ENCODE data around the gene MASP1.
A peak's percentile ranks its signal among the peaks of the same experiment; 100 is the strongest.

MASP1 gene

DNA sequence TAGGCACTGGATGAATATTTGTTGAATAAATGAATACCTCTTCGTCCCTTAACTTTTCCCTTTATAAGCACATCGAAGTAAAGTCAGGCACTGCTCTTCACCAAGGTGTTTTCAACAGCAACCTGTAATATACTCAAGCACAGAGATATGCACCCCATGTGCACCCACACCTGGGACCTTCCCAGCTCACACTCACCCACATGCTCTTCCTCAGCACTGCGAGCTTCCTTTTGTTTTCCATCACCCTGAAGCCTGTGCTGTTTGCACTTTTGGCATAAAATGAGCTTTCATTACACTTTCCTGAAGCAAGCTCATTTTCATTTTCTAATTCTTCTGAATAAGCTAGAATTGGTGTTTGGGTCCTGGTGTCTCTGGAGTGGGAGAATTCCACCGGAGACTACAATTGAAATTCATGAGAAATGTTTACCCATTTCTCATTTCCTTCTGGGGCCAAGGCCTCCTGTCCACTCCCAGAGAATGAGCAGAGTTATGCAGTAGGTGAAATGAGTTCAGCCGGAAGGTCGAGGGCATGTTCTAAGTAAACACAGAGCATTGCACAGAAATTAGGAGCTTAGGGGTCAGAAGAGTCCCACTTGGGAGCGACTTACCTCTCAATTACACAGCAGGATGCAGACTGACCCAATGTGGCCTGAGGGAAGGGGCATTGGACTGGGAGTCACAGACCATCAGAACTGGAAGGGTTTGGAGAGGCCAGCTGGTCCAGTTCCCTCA lies 15.0 kb downstream of the MASP1 start:
- peaks cover 12% of the 10 kb centered on the region for H3K27me3 ChIP-seq (ENCODE audit: control insufficient read depth, insufficient read depth, low read length)
- H3K9ac ChIP-seq (ENCODE audit: low read depth, low read length): no peak overlapping the region
- no peak overlapping the region for H3K4me2 ChIP-seq (ENCODE audit: low read length)
- no peaks in the 10 kb centered on the region for H3K4me1 ChIP-seq (ENCODE audit: control insufficient read depth, insufficient read depth, low read length)
- H3K9me3 ChIP-seq (replicated peaks; ENCODE audit: low read length): no peaks in the 10 kb centered on the region
- no peak overlapping the region for H3K4me3 ChIP-seq (ENCODE audit: low read length)
- H3K36me3 ChIP-seq (ENCODE audit: insufficient read depth, low read length): no peaks in the 10 kb centered on the region

DNA sequence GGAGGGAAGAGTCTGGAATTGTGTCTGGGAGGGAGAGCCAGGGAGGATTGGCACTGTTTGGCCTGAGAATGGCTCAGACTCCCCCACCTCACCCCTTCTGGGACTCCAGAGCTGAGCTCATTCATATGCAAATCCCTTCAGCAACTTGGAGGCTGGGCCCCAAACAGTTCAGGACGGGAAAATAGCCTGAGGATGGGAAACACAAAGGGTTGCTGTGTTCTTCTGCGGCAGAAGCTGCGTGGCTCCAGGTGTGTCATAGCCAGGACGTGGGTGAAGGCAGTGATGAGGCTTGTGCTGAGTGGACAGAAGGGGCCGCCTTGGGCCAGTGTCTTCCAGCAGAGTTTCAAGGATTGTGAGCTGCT lies 16.6 kb downstream of the MASP1 start:
- H3K36me3 ChIP-seq (ENCODE audit: insufficient read depth, low read length): no peaks in the 10 kb centered on the region
- H3K27me3 ChIP-seq (ENCODE audit: control insufficient read depth, insufficient read depth, low read length): peaks cover 12% of the 10 kb centered on the region
- no peak overlapping the region for H3K4me3 ChIP-seq (ENCODE audit: low read length)
- no peaks in the 10 kb centered on the region for H3K9me3 ChIP-seq (replicated peaks; ENCODE audit: low read length)
- no peak overlapping the region for H3K9ac ChIP-seq (ENCODE audit: low read depth, low read length)
- H3K4me1 ChIP-seq (ENCODE audit: control insufficient read depth, insufficient read depth, low read length): no peaks in the 10 kb centered on the region
- no peak overlapping the region for H3K4me2 ChIP-seq (ENCODE audit: low read length)

DNA sequence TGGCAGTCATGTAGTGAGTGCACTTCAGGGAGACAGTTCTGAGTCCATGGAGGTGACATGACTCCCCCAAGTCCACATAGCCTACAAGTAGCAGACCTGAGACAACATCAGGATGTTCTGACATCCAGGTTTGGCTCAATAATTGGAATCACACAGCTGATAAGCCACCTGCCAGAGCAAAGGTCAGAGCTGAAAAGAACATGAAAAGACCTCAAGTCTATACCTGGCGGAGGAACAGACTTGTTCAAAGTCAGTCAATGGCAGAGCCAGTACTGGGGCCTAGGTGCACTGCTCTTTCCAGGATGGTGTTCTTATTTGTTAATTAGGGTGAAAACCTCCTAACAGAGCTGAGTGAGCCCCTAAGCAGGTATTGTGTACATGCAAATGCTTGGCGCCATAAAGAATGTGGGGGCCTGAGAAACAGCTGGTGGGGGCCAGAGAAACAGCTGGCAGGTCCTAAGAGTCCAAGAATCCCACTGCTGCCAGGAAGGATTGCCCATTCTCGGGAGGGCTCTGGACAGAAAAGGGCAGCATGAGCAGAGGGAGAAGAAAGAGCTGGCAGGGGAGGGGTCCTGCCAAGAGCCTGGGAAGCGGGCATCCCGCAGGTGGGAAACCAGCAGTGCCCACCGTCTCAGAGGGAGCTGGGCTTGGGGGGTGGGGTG lies 17.1 kb downstream of the MASP1 start:
- no peaks in the 10 kb centered on the region for H3K4me1 ChIP-seq (ENCODE audit: control insufficient read depth, insufficient read depth, low read length)
- no peaks in the 10 kb centered on the region for H3K36me3 ChIP-seq (ENCODE audit: insufficient read depth, low read length)
- H3K4me3 ChIP-seq (ENCODE audit: low read length): no peak overlapping the region
- H3K4me2 ChIP-seq (ENCODE audit: low read length): no peak overlapping the region
- H3K27me3 ChIP-seq (ENCODE audit: control insufficient read depth, insufficient read depth, low read length): peaks cover 12% of the 10 kb centered on the region
- H3K9me3 ChIP-seq (replicated peaks; ENCODE audit: low read length): no peaks in the 10 kb centered on the region
- no peak overlapping the region for H3K9ac ChIP-seq (ENCODE audit: low read depth, low read length)

DNA sequence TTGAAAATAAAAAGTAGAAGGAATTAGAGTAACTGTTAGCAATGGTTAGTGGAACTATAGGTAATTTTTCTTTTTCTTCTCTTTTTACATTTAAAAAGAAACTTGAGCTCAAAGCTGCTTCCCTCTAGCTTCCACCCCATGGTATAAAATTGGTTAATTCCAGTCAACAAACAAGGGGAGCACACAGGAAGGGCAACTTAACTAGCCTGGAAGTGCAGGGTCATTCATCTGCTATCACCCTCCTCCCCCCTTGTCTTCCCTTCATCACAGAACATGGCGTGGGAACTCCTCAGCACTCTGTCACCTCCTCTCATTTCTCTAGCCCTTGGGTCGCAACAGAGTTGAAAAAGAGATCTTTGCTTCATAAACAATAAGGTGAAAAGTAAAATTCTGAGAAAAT lies 20.0 kb downstream of the MASP1 start:
- no peak overlapping the region for H3K9ac ChIP-seq (ENCODE audit: low read depth, low read length)
- no peak overlapping the region for H3K4me3 ChIP-seq (ENCODE audit: low read length)
- no peaks in the 10 kb centered on the region for H3K36me3 ChIP-seq (ENCODE audit: insufficient read depth, low read length)
- H3K4me1 ChIP-seq (ENCODE audit: control insufficient read depth, insufficient read depth, low read length): no peaks in the 10 kb centered on the region
- peaks cover 9% of the 10 kb centered on the region for H3K27me3 ChIP-seq (ENCODE audit: control insufficient read depth, insufficient read depth, low read length)
- H3K4me2 ChIP-seq (ENCODE audit: low read length): no peak overlapping the region
- H3K9me3 ChIP-seq (replicated peaks; ENCODE audit: low read length): no peaks in the 10 kb centered on the region

DNA sequence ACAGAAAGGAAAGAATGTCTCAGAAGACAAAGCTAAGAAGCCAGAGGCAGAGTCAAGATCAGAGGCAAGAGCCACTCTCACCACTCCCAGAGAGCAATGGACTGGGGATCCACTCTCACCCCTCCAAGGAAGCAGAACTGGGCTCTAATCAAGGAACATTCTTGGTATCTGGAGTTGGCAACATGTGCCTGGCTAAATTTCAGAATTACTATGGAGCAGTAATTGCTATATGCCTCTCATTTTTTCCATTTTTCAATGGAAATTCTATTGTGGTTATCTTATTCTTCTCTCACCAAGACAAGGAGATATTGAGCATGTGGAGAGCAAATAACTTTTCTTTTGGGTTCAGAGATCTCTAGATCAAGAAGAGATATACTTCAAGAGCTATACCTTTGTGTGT lies 22.1 kb downstream of the MASP1 start:
- Histone ChIP-seq H3K36me3 (ENCODE audit: insufficient read depth, low read length) (no peaks in the 10 kb centered on the region), H3K9me3 (replicated peaks; ENCODE audit: low read length) (no peaks in the 10 kb centered on the region), H3K4me2 (ENCODE audit: low read length) (no peak overlapping the region), H3K4me1 (ENCODE audit: control insufficient read depth, insufficient read depth, low read length) (peaks cover 14% of the 10 kb centered on the region), H3K4me3 (ENCODE audit: low read length) (no peak overlapping the region), H3K27me3 (ENCODE audit: control insufficient read depth, insufficient read depth, low read length) (peaks cover 7% of the 10 kb centered on the region), H3K9ac (ENCODE audit: low read depth, low read length) (no peak overlapping the region)

DNA sequence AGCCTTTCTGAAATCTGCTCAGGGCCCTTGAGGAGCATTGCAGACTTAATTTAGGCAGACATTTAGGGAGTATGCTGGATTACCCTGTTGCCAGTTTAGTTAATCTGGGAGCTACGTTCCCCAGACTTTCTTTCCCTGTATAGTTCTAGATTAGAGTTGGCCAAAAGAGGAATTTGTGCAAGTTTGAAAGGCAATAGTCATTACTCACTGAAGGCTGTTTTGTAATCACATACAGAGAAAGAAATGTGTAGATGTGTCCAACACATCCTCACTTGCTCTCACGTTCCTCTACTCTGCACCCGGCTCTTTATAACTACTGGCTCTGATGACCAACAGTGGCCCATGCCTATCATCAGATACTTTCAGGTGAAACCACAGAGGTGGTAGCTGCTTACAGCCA lies 24.2 kb downstream of the MASP1 start:
- Histone ChIP-seq H3K4me1 (ENCODE audit: control insufficient read depth, insufficient read depth, low read length) (peaks cover 28% of the 10 kb centered on the region), H3K4me2 (ENCODE audit: low read length) (no peak overlapping the region), H3K9ac (ENCODE audit: low read depth, low read length) (no peak overlapping the region), H3K27me3 (ENCODE audit: control insufficient read depth, insufficient read depth, low read length) (peaks cover 5% of the 10 kb centered on the region), H3K4me3 (ENCODE audit: low read length) (no peak overlapping the region), H3K36me3 (ENCODE audit: insufficient read depth, low read length) (no peaks in the 10 kb centered on the region), H3K9me3 (replicated peaks; ENCODE audit: low read length) (no peaks in the 10 kb centered on the region)

DNA sequence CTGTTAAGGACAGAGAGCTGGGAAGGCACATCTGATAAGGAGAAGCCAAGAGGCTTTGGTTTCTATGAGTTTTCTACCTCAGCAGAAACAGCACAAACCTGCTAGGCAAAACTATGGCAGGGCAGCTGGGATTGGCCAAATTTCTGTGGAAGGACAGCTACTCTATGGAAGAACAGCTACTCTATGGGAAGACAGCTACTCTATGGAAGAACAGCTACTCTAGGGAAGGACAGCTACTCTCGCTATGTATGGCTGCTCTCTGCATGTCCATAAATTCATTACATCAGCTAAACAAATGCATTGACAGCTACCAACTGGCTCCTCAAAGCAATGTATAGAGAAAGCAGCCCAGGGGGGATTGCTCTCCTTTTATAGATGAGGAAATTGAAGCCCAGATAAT lies 24.8 kb downstream of the MASP1 start:
- Histone ChIP-seq H3K9me3 (replicated peaks; ENCODE audit: low read length) (no peaks in the 10 kb centered on the region), H3K4me1 (ENCODE audit: control insufficient read depth, insufficient read depth, low read length) (peaks cover 28% of the 10 kb centered on the region), H3K36me3 (ENCODE audit: insufficient read depth, low read length) (no peaks in the 10 kb centered on the region), H3K4me2 (ENCODE audit: low read length) (no peak overlapping the region), H3K4me3 (ENCODE audit: low read length) (no peak overlapping the region), H3K27me3 (ENCODE audit: control insufficient read depth, insufficient read depth, low read length) (peaks cover under 1% of the 10 kb centered on the region), H3K9ac (ENCODE audit: low read depth, low read length) (no peak overlapping the region)

DNA sequence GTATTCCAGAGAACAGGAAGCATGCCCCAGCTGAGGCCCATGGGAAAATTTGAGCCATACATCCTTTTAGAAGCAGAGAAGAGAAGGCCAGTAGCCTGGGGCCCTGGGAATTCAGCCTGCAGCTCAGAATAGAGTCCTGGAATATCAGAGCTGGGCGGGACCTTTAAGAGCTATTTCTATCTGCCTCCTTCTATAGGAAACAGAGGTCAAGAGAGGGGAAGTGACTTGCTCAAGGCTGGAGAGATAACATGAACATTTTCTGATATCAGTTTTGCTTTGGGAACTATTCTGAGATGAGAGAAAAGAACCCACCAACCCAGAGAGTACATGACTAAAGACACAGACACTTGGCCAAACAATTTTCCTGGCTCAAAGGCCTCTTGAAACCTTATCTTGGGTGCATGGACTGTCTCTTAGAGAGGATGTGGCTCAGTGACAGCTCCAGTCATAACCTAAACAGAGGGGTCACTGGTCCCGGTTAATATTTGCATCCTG lies 26.0 kb downstream of the MASP1 start:
- Histone ChIP-seq H3K4me3 (ENCODE audit: low read length) (no peak overlapping the region), H3K36me3 (ENCODE audit: insufficient read depth, low read length) (no peaks in the 10 kb centered on the region), H3K9me3 (replicated peaks; ENCODE audit: low read length) (no peaks in the 10 kb centered on the region), H3K4me1 (ENCODE audit: control insufficient read depth, insufficient read depth, low read length) (peaks cover 28% of the 10 kb centered on the region), H3K27me3 (ENCODE audit: control insufficient read depth, insufficient read depth, low read length) (no peaks in the 10 kb centered on the region), H3K4me2 (ENCODE audit: low read length) (no peak overlapping the region), H3K9ac (ENCODE audit: low read depth, low read length) (no peak overlapping the region)

DNA sequence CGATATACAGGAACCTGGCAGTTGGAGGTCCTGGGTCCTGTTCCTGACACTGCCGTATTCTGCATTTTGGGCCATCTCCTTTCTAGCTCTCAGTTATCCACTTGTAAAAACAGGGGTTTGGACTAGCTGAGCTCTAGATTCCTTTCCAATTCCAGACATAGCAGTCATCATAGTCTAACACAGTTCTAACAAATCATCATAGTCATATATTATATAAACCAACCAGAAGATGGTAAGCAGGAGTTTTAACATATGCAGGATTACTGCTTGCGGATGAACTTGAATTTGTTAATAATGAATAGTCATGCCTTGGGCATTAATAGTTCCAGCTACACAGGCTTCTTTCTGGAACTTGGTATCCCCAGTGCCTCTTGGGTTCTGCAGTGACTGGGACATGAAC lies 26.6 kb downstream of the MASP1 start:
- H3K4me3 ChIP-seq (ENCODE audit: low read length): no peak overlapping the region
- H3K9me3 ChIP-seq (replicated peaks; ENCODE audit: low read length): no peaks in the 10 kb centered on the region
- H3K36me3 ChIP-seq (ENCODE audit: insufficient read depth, low read length): no peaks in the 10 kb centered on the region
- H3K4me1 ChIP-seq (ENCODE audit: control insufficient read depth, insufficient read depth, low read length): peaks cover 28% of the 10 kb centered on the region
- H3K4me2 ChIP-seq (ENCODE audit: low read length): no peak overlapping the region
- H3K9ac ChIP-seq (ENCODE audit: low read depth, low read length): no peak overlapping the region
- H3K27me3 ChIP-seq (ENCODE audit: control insufficient read depth, insufficient read depth, low read length): no peaks in the 10 kb centered on the region

DNA sequence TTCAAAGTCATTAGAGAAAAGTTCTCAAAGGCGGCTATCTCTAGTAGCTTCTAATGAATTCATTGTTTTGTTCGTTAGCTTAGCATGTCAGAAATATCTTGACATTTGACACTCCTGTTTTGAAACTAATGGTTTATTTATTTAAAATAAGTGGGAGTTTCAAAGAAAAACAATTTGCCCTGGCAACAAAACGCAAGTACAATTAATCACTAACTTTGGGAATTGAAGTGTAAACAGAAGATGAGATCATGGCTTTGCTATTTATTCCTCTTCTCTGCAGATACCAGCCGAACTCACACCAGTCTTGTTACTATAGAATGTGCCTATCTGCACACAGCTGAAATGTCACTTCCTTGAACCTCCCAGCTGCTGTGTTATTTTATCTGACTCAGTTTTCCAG lies 27.5 kb downstream of the MASP1 start:
- H3K4me2 ChIP-seq (ENCODE audit: low read length): peak overlapping the region; percentile 1
- no peaks in the 10 kb centered on the region for H3K9me3 ChIP-seq (replicated peaks; ENCODE audit: low read length)
- no peaks in the 10 kb centered on the region for H3K27me3 ChIP-seq (ENCODE audit: control insufficient read depth, insufficient read depth, low read length)
- no peaks in the 10 kb centered on the region for H3K36me3 ChIP-seq (ENCODE audit: insufficient read depth, low read length)
- H3K4me1 ChIP-seq (ENCODE audit: control insufficient read depth, insufficient read depth, low read length): peaks cover 28% of the 10 kb centered on the region
- H3K9ac ChIP-seq (ENCODE audit: low read depth, low read length): no peak overlapping the region
- no peak overlapping the region for H3K4me3 ChIP-seq (ENCODE audit: low read length)

DNA sequence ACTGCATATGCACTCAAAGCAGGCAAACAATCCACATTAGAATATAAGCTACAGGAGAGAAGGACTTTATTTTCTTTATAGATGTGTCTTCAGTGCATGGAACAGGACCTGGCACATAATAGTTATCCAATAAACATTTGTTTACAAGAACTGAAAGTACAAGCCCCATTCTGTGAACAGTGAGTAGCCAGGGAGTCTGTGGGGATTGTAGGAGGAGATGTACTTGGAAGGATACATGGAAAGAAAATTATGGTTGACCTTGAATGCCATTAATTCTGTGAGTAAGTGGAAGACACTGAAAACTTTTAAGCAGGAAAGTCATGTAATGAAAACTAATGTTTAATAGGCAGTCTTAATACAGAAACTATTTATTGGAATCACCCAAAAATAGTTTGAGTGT lies 28.3 kb downstream of the MASP1 start:
- H3K27me3 ChIP-seq (ENCODE audit: control insufficient read depth, insufficient read depth, low read length): no peaks in the 10 kb centered on the region
- H3K4me2 ChIP-seq (ENCODE audit: low read length): no peak overlapping the region
- no peak overlapping the region for H3K9ac ChIP-seq (ENCODE audit: low read depth, low read length)
- no peaks in the 10 kb centered on the region for H3K9me3 ChIP-seq (replicated peaks; ENCODE audit: low read length)
- peaks cover 28% of the 10 kb centered on the region for H3K4me1 ChIP-seq (ENCODE audit: control insufficient read depth, insufficient read depth, low read length)
- no peaks in the 10 kb centered on the region for H3K36me3 ChIP-seq (ENCODE audit: insufficient read depth, low read length)
- no peak overlapping the region for H3K4me3 ChIP-seq (ENCODE audit: low read length)

DNA sequence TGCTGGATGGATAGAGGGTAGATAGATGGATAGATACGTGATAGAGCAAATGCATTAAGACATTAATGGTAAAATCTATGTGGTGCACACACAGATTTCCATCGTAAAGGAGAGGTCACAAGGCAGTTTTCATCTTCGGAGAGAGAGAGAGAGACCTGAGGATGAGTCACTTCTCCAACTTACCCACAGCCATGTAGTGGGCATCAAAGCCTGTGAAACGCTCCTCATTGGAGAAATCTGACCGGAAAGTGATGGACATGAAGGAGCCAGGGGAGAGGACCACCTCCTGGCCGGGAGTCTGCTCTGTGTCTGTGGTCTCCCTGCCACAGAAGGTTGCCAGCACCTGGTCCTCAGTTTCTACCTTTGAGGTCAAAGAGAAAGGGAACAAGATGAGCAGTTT lies 29.2 kb downstream of the MASP1 start:
- Histone ChIP-seq H3K4me2 (ENCODE audit: low read length) (no peak overlapping the region), H3K9me3 (replicated peaks; ENCODE audit: low read length) (no peaks in the 10 kb centered on the region), H3K36me3 (ENCODE audit: insufficient read depth, low read length) (no peaks in the 10 kb centered on the region), H3K4me1 (ENCODE audit: control insufficient read depth, insufficient read depth, low read length) (peaks cover 28% of the 10 kb centered on the region), H3K4me3 (ENCODE audit: low read length) (no peak overlapping the region), H3K9ac (ENCODE audit: low read depth, low read length) (no peak overlapping the region), H3K27me3 (ENCODE audit: control insufficient read depth, insufficient read depth, low read length) (no peaks in the 10 kb centered on the region)

All from skeletal muscle satellite cell (primary cell).